ENCODE measurements around the gene SLC35F3.
"Not testable (repeated sequence)": the region's sequence is repeated elsewhere in the genome, so short reads cannot be mapped to it uniquely, and the experiment has no call there.

Gene SLC35F3

GRCh38 chr1:233904633-233905415 lies at the start of gene SLC35F3:
Gene SLC35F3 (plus strand): TSS chr1:233904676.
- DNase-seq, result no peak

- no peak for DNase-seq
Measured at GRCh38 chr1:233859446-233859845, 45.0 kb upstream of the SLC35F3 start.

GRCh38 chr1:233863901-233864545 lies 40.5 kb upstream of the SLC35F3 start:
- no peak for DNase-seq

GRCh38 chr1:233864578-233864977 lies 39.9 kb upstream of the SLC35F3 start:
- DNase-seq, result no peak

DNA sequence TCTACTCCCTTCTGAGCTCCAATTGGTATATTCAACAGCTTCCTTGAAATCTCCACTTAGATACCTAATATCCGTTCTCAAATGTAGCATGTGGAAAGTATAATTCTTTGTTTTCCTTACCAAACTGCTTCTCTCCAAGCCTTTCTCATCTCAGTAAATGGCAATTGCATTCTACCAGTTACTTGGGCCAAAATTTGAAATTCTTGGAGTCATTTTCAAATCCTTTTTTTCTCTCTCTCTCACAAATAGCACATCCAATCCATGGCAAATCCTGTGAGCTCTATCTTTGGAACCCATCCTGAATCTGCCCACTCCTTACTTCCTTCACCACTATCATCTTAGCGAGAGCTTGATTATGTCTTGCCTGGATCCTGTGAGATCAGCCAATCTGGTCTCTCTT lies 39.3 kb upstream of the SLC35F3 start:
- no peak for DNase-seq

- no peak for DNase-seq
Measured at GRCh38 chr1:233865902-233866301, 38.6 kb upstream of the SLC35F3 start.

GRCh38 chr1:233867028-233867427 lies 37.4 kb upstream of the SLC35F3 start:
- no peak for DNase-seq

DNA sequence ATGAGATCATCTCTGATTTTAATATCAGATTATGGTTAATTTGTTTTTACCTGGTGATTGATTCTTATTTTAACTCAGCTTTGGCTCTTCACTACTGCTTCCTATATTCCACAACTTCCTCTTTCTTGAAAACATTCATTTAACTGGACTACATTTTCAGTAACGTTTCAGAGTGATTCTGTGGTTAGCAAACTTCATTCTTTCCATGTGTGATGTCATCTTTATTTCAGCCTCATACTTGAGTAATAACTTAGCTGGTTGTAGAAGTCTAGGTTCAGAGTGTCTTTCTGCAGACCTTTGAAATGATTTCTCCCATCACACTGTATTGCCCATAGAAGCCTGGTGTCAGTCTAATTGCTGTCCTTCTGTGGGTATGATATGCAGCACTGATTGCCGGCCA lies 36.0 kb upstream of the SLC35F3 start:
- DNase-seq, result no peak

- DNase-seq, result no peak
Measured at GRCh38 chr1:233869680-233870079, 34.8 kb upstream of the SLC35F3 start.

DNA sequence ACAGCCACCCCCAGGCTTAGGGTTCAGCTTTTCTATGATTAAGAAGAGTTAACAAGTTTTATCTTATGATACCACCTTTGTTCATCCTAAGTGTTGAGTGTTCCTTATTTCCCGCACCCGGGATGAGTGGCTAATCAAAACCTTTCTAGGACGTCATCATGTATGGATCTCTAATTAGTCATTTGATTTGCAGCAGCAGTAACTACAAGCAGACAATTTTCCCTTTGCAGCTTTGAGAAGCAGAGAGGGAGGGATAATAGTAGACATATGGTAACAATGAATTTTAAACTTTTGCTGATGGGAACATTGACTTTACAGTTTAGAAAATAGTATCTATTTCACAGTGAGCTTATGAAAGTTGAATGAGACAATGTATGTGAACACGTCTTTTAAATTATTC lies 30.8 kb upstream of the SLC35F3 start:
- no peak for DNase-seq

DNA sequence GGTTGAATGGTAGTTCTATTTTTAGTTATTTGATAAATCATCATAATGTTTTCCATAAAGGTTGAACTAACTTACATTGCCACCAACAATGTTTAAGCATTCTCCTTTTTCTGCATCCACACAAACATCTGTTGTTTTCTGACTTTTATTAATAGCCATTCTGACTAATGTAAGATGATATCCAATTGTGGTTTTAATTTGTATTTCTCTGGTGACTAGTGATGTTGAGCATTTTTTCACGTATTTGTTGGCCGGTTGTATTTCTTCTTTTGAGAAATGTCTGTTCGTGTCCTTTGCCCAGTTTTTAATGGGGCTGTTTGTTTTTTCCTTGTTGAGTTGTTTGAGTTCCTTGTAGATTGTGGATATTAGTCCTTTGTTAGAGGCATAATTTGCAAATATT lies 24.6 kb upstream of the SLC35F3 start:
- DNase-seq, result no peak

GRCh38 chr1:233883671-233884070 lies 20.8 kb upstream of the SLC35F3 start:
- no peak for DNase-seq

DNA sequence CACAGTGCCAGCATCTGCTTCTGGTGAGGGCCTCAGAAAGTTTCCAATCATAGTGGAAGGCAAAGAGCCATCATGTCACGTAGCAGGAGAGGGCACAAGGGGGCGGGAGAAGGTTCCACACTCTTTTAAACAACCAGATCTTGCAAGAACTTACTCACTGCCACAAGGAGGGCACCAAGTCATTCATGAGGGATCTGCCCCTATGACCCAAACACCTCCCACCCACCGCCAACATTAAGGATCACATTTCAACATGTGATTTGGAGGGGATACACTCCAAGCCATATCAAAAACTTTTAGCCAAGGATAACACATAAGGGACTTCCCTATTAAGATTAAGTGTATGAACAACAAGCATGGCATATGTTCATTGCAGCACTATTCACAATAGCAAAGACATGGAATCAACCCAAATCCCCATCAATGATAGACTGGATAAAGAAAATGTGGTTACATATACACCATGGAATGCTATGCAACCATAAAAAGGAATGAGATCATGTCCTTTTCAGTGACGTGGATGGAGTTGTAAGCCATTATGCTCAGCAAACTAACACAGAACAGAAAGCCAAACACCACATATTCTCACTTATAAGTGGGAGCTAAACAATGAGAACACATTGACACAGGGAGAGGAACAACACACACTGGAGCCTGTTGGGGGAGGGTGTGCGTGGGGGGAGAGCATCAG lies 19.9 kb upstream of the SLC35F3 start:
- no peak for DNase-seq

GRCh38 chr1:233885196-233885920 lies 19.1 kb upstream of the SLC35F3 start:
- DNase-seq, result no peak

GRCh38 chr1:233891151-233891550 lies 13.3 kb upstream of the SLC35F3 start:
- not testable (repeated sequence) for DNase-seq

GRCh38 chr1:233897325-233898162 lies 6.9 kb upstream of the SLC35F3 start:
- DNase-seq, result no peak

DNA sequence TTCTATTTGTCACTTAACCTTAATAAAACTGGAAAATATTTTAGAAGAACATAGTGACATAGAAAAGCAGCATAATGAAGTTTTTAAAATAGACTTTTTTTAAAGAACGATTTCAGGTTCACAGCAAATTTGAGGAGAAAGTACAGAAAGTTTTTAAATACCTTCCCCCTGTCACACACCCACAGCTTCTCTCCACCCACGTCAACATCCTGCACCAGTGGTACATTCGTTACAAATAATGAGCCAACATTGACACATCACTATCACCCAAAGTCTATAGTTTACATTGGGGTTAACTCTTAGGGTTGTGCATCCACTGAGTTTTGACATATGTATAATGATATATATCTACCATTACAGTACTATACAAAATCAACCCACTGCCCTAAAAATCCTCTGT lies 3.0 kb upstream of the SLC35F3 start:
- no peak for DNase-seq

GRCh38 chr1:233905416-233906051 lies 1.1 kb downstream of the SLC35F3 start:
- DNase-seq, result no peak

GRCh38 chr1:233907151-233907550 lies 2.7 kb downstream of the SLC35F3 start:
- DNase-seq, result no peak

DNA sequence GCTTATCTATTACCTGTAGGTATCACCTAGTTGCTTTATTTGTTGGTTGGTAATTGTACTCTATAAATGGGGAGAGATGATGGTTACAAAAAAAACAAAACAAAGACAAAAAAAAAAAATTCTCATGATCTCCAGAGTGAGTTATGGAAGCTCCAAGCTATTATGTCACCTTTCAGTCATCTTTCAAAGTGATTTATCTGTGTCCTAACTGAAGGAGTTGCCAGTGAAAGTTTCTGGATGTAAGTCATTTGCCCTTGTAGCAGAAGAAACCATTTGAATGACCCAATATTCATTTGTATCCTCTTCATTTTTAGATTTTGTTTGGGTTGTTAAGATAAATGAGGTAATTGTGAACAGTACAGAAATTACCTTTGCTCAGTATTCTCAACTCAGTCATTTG lies 3.6 kb downstream of the SLC35F3 start:
- DNase-seq, result no peak

- no peak for DNase-seq
Measured at GRCh38 chr1:233909195-233909594, 4.7 kb downstream of the SLC35F3 start.

DNA sequence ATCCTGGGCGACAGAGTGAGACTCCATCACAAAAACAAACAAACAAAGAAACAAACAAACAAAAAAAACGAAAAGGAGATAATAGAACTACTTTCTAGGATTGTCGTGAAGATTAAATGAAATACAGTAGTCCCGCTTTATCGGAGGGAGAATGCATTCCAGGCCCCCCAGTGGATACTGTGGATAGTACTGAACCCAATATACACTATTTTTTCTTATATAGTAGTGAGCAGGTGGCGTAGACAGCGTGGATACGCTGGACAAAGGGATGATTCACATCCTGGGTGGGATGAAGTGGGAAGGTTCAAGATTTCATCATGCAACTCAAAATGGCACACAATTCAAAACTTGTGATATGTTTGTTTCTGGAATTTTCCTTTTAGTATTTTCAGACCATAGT lies 8.0 kb downstream of the SLC35F3 start:
- no peak for DNase-seq

Measured in DMS79 (cell line).